GM12875 (cell line): ENCODE results near the gene ATOH8.

Experiments
- H3K4me3 ChIP-seq: one replicate; pipeline ENCODE4 v1.5.1; 2011; ENCODE audit warnings: low read depth, low read length, control low read depth
- CTCF ChIP-seq: IDR thresholded peaks from 2 replicates; pipeline ENCODE4 v1.5.1; 2011; ENCODE audit warnings: low read depth, mild to moderate bottlenecking, control low read depth, inconsistent platforms, low read length, moderate library complexity, borderline replicate concordance; ENCODE audit not compliant: insufficient read depth

ATOH8 gene

GRCh38 chr2:85774126-85774978 lies 20.6 kb downstream of the ATOH8 start:
- no peak for TF ChIP-seq CTCF
- no peak overlapping the region for H3K4me3 ChIP-seq

DNA sequence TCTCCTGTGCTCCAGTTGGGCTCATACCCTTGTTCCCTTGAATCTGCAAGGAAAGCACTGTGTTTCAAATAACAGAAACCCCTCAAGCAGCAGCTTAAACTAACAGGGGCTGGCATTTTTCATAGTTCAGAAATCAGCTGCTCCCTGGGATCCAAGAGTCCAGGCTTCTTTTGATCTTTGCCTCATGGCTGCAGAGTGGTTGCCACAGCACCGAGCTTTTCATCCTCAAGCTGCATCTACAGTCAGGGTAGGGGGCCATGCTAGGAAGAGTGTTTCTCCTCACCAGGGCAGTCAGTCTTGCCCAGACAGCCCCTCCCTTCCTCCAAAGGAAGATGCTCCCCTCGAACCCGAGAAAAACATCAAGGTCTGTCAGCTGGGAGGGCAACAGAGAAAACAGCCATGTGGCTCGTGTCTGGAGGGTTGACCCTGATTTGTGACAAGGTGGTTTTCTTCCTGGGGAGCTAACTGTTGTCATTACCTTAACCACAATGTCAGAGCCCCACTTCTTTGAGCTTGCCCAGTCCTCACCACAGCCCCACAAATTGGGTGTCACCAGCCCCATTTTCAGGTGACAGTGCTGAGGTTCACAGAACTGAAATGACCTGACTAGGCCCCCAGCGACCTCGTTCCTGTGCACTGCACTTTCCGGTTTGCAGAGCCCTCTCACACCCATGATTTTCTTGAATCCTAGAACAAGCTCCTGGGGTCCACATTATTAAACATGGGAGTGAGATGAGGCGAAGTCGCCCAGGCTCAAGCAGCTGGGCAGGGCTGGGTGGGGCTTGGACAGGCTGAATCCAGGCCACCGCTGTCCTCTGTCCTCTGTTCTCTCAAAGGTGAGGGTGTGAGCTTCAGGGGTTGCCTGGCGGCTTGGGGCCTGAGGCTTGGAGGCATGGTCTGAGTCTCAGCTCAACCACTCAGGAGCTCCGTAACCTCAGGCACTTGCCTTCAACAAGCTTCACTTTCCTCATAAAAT lies 21.9 kb downstream of the ATOH8 start:
- no peak overlapping the region for H3K4me3 ChIP-seq
- no peak for TF ChIP-seq CTCF

DNA sequence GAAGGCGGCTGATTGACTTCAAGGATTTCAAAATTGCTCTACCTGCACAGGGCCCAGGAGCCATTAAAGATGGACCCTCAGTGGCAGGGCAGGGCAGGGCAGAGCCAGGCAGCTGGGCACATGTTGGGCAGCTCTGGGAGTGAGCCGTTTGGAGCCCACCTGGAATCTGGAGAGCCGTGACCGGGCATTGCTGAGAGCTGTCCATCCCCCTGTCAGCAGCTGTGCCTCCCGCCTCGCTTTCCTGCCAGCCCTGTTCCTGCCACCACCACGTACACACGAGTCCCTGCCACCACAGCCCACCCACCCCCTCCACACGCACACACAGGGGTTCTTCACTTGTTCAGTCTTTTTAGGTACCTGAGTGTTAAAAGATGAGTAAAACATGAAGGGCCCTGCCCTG lies 22.9 kb downstream of the ATOH8 start:
- H3K4me3 ChIP-seq = no peak overlapping the region
- TF ChIP-seq CTCF = no peak

- H3K4me3 ChIP-seq = no peak overlapping the region
- no peak for TF ChIP-seq CTCF
These were observed 23.7 kb downstream of the ATOH8 start for GRCh38 chr2:85777441-85777861.

GRCh38 chr2:85778646-85779379 lies 25.0 kb downstream of the ATOH8 start:
- no peak overlapping the region for H3K4me3 ChIP-seq
- TF ChIP-seq CTCF = no peak

DNA sequence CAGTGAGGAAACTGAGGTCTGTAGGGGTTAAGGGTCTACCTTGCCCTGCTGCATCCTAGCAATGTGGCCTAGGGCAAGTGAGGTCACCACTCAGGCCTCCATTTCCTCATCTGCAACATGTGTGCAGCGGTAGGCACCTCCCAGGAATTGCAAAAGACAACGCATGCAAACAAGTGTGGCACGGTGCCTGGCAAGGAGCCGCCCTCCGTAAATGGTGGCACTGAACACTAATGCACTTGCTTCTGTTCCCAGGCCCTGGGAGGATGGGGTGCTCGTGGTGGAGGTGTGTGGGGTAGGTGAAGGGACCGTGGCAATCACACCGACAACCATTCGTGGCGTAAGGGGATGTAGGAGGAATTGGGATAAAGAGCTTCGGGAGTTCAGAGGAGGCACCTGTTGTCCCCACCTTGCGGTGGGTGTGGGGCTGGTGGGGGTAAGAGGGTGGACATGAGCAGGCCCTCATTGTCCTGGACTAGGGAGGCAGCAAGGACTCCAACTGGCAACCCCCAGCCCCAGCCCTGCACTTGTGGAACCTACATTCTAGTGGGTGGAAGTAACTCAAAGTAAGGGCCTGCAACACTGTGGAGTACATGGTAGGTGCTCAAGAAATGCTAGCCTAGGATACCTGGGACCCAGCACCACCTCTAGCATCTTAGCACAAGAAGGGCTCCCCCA lies 26.0 kb downstream of the ATOH8 start:
- TF ChIP-seq CTCF = no peak
- H3K4me3 ChIP-seq = no peak overlapping the region
